ENCODE measurements around the gene CTNND2.

Gene CTNND2

GRCh38 chr5:11289733-11290132 lies 614.5 kb downstream of the CTNND2 start:
- H3K4ac ChIP-seq (ENCODE audit: low read depth in 1 of 2, low read length in 2 of 2): no peak overlapping the region
- H3K79me1 ChIP-seq (replicated peaks; ENCODE audit: low read length, poor library complexity, severe bottlenecking): no peaks in the 10 kb centered on the region
- no peaks in the 10 kb centered on the region for H3K36me3 ChIP-seq (ENCODE audit: control insufficient read depth in 1 of 2, insufficient read depth in 2 of 2, low read depth in 1 of 2, low read length in 2 of 2)
- no peak overlapping the region for H4K91ac ChIP-seq (ENCODE audit: low read length)
- no peak overlapping the region for H2BK5ac ChIP-seq (ENCODE audit: low read depth, low read length, poor library complexity, severe bottlenecking)
- no peaks in the 10 kb centered on the region for H3K27me3 ChIP-seq (ENCODE audit: control insufficient read depth in 1 of 2, insufficient read depth in 1 of 2, low read length in 2 of 2)
- H2AFZ ChIP-seq (ENCODE audit: low read depth, low read length): no peak overlapping the region
- H4K8ac ChIP-seq (ENCODE audit: low read length): no peak overlapping the region
- H3K18ac ChIP-seq (ENCODE audit: low read depth in 1 of 2, low read length in 2 of 2): no peak overlapping the region
- H2BK15ac ChIP-seq (ENCODE audit: low read depth, poor library complexity, severe bottlenecking): no peak overlapping the region
- WGBS: 68% methylated on average over 5 of the region's 5 CpGs
- no peak overlapping the region for H3K4me2 ChIP-seq (ENCODE audit: low read length, poor library complexity, severe bottlenecking)
- DNase-seq: no peak
- no peak overlapping the region for H3K4me3 ChIP-seq (ENCODE audit: insufficient read depth in 1 of 2, low read depth in 1 of 2, low read length in 2 of 2)
- H3K27ac ChIP-seq (ENCODE audit: low read length, poor library complexity, severe bottlenecking): no peak overlapping the region
- H3K14ac ChIP-seq (ENCODE audit: low read length in 2 of 2): no peak overlapping the region
- H3K23ac ChIP-seq (ENCODE audit: low read length in 2 of 2): no peak overlapping the region
- H2BK12ac ChIP-seq (ENCODE audit: low read length in 2 of 2): no peak overlapping the region
- H3K4me1 ChIP-seq (ENCODE audit: control insufficient read depth, insufficient read depth, low read depth, low read length): no peaks in the 10 kb centered on the region
- no peak overlapping the region for H2AK5ac ChIP-seq (ENCODE audit: low read length, severe bottlenecking)
- peaks cover 4% of the 10 kb centered on the region for H3K9me3 ChIP-seq (ENCODE audit: control insufficient read depth, low read length)
- no peak overlapping the region for H3K9ac ChIP-seq (ENCODE audit: low read length)
- no peak overlapping the region for H2BK120ac ChIP-seq (ENCODE audit: low read depth, low read length)

- WGBS: 83% methylated on average over 4 of the region's 4 CpGs
- Histone ChIP-seq H3K14ac (ENCODE audit: low read length in 2 of 2) (no peak overlapping the region), H3K79me1 (replicated peaks; ENCODE audit: low read length, poor library complexity, severe bottlenecking) (no peaks in the 10 kb centered on the region)
Measured at GRCh38 chr5:11289208-11289607, 615.0 kb downstream of the CTNND2 start.

GRCh38 chr5:11281842-11282241 lies 622.4 kb downstream of the CTNND2 start:
- Histone ChIP-seq H3K4me1 (ENCODE audit: control insufficient read depth, insufficient read depth, low read depth, low read length) (no peaks in the 10 kb centered on the region), H3K18ac (ENCODE audit: low read depth in 1 of 2, low read length in 2 of 2) (no peak overlapping the region), H3K4me2 (ENCODE audit: low read length, poor library complexity, severe bottlenecking) (no peak overlapping the region), H2BK120ac (ENCODE audit: low read depth, low read length) (no peak overlapping the region), H3K23ac (ENCODE audit: low read length in 2 of 2) (no peak overlapping the region), H3K79me1 (replicated peaks; ENCODE audit: low read length, poor library complexity, severe bottlenecking) (no peaks in the 10 kb centered on the region), H3K27me3 (ENCODE audit: control insufficient read depth in 1 of 2, insufficient read depth in 1 of 2, low read length in 2 of 2) (no peaks in the 10 kb centered on the region), H2BK15ac (ENCODE audit: low read depth, poor library complexity, severe bottlenecking) (no peak overlapping the region), H2AK5ac (ENCODE audit: low read length, severe bottlenecking) (no peak overlapping the region), H3K9ac (ENCODE audit: low read length) (no peak overlapping the region), H3K14ac (ENCODE audit: low read length in 2 of 2) (no peak overlapping the region), H3K4ac (ENCODE audit: low read depth in 1 of 2, low read length in 2 of 2) (no peak overlapping the region), H3K36me3 (ENCODE audit: control insufficient read depth in 1 of 2, insufficient read depth in 2 of 2, low read depth in 1 of 2, low read length in 2 of 2) (no peaks in the 10 kb centered on the region), H3K9me3 (ENCODE audit: control insufficient read depth, low read length) (peaks cover 18% of the 10 kb centered on the region), H2BK12ac (ENCODE audit: low read length in 2 of 2) (no peak overlapping the region), H4K8ac (ENCODE audit: low read length) (no peak overlapping the region), H3K27ac (ENCODE audit: low read length, poor library complexity, severe bottlenecking) (no peak overlapping the region), H2AFZ (ENCODE audit: low read depth, low read length) (no peak overlapping the region), H4K91ac (ENCODE audit: low read length) (no peak overlapping the region), H2BK5ac (ENCODE audit: low read depth, low read length, poor library complexity, severe bottlenecking) (no peak overlapping the region), H3K4me3 (ENCODE audit: insufficient read depth in 1 of 2, low read depth in 1 of 2, low read length in 2 of 2) (no peak overlapping the region)
- no peak for DNase-seq
- 93% methylated on average over 5 of the region's 5 CpGs for WGBS

More at GRCh38 chr5:11289208-11289607, 615.0 kb downstream of the CTNND2 start:
- H3K4ac ChIP-seq (ENCODE audit: low read depth in 1 of 2, low read length in 2 of 2): no peak overlapping the region
- H3K18ac ChIP-seq (ENCODE audit: low read depth in 1 of 2, low read length in 2 of 2): no peak overlapping the region
- H4K8ac ChIP-seq (ENCODE audit: low read length): no peak overlapping the region
- H3K23ac ChIP-seq (ENCODE audit: low read length in 2 of 2): no peak overlapping the region
- no peaks in the 10 kb centered on the region for H3K27me3 ChIP-seq (ENCODE audit: control insufficient read depth in 1 of 2, insufficient read depth in 1 of 2, low read length in 2 of 2)
- no peak overlapping the region for H2BK120ac ChIP-seq (ENCODE audit: low read depth, low read length)
- H2AK5ac ChIP-seq (ENCODE audit: low read length, severe bottlenecking): no peak overlapping the region
- no peaks in the 10 kb centered on the region for H3K36me3 ChIP-seq (ENCODE audit: control insufficient read depth in 1 of 2, insufficient read depth in 2 of 2, low read depth in 1 of 2, low read length in 2 of 2)
- no peak overlapping the region for H2BK5ac ChIP-seq (ENCODE audit: low read depth, low read length, poor library complexity, severe bottlenecking)
- no peak overlapping the region for H4K91ac ChIP-seq (ENCODE audit: low read length)
- no peak overlapping the region for H3K4me3 ChIP-seq (ENCODE audit: insufficient read depth in 1 of 2, low read depth in 1 of 2, low read length in 2 of 2)
- H2BK15ac ChIP-seq (ENCODE audit: low read depth, poor library complexity, severe bottlenecking): no peak overlapping the region
- no peak overlapping the region for H2AFZ ChIP-seq (ENCODE audit: low read depth, low read length)
- DNase-seq: no peak
- no peaks in the 10 kb centered on the region for H3K4me1 ChIP-seq (ENCODE audit: control insufficient read depth, insufficient read depth, low read depth, low read length)
- H3K9me3 ChIP-seq (ENCODE audit: control insufficient read depth, low read length): peaks cover 4% of the 10 kb centered on the region
- no peak overlapping the region for H3K9ac ChIP-seq (ENCODE audit: low read length)
- no peak overlapping the region for H3K4me2 ChIP-seq (ENCODE audit: low read length, poor library complexity, severe bottlenecking)
- H2BK12ac ChIP-seq (ENCODE audit: low read length in 2 of 2): no peak overlapping the region
- H3K27ac ChIP-seq (ENCODE audit: low read length, poor library complexity, severe bottlenecking): no peak overlapping the region

- Histone ChIP-seq H2AFZ (ENCODE audit: low read depth, low read length) (no peak overlapping the region), H2AK5ac (ENCODE audit: low read length, severe bottlenecking) (no peak overlapping the region), H3K18ac (ENCODE audit: low read depth in 1 of 2, low read length in 2 of 2) (no peak overlapping the region), H2BK5ac (ENCODE audit: low read depth, low read length, poor library complexity, severe bottlenecking) (no peak overlapping the region), H2BK12ac (ENCODE audit: low read length in 2 of 2) (no peak overlapping the region), H3K9me3 (ENCODE audit: control insufficient read depth, low read length) (peaks cover 12% of the 10 kb centered on the region), H3K79me1 (replicated peaks; ENCODE audit: low read length, poor library complexity, severe bottlenecking) (no peaks in the 10 kb centered on the region), H3K23ac (ENCODE audit: low read length in 2 of 2) (no peak overlapping the region), H3K4me2 (ENCODE audit: low read length, poor library complexity, severe bottlenecking) (no peak overlapping the region), H3K27me3 (ENCODE audit: control insufficient read depth in 1 of 2, insufficient read depth in 1 of 2, low read length in 2 of 2) (no peaks in the 10 kb centered on the region), H4K8ac (ENCODE audit: low read length) (no peak overlapping the region), H4K91ac (ENCODE audit: low read length) (no peak overlapping the region), H3K36me3 (ENCODE audit: control insufficient read depth in 1 of 2, insufficient read depth in 2 of 2, low read depth in 1 of 2, low read length in 2 of 2) (no peaks in the 10 kb centered on the region), H2BK120ac (ENCODE audit: low read depth, low read length) (no peak overlapping the region), H3K9ac (ENCODE audit: low read length) (no peak overlapping the region), H3K4ac (ENCODE audit: low read depth in 1 of 2, low read length in 2 of 2) (no peak overlapping the region), H2BK15ac (ENCODE audit: low read depth, poor library complexity, severe bottlenecking) (no peak overlapping the region), H3K27ac (ENCODE audit: low read length, poor library complexity, severe bottlenecking) (no peak overlapping the region), H3K4me3 (ENCODE audit: insufficient read depth in 1 of 2, low read depth in 1 of 2, low read length in 2 of 2) (no peak overlapping the region), H3K14ac (ENCODE audit: low read length in 2 of 2) (no peak overlapping the region), H3K4me1 (ENCODE audit: control insufficient read depth, insufficient read depth, low read depth, low read length) (no peaks in the 10 kb centered on the region)
- WGBS: 72% methylated on average over 4 of the region's 4 CpGs
- no peak for DNase-seq
Measured at GRCh38 chr5:11277323-11277722, 626.9 kb downstream of the CTNND2 start.
